Smooth muscle cell (in vitro differentiated cells): ENCODE data around the gene LRP2. TPM values are rescaled to one million over a fixed set of nuclear protein-coding genes. Genes with fewer than 3 reads are reported as not detected.

Experiments used
- DNase-seq: peaks from one replicate; lab custom pipeline; 2025; ENCODE audit not compliant: unreplicated experiment; lab: John Stamatoyannopoulos, UW
- H2AFZ ChIP-seq: fragments of 200-600 bp; sonication (generic); 2 replicates; pipeline ENCODE4 v1.6.0; 2016; ENCODE audit warnings: antibody characterized with exemption, low read depth, mild to moderate bottlenecking
- H3F3A ChIP-seq: fragments of 200-600 bp; sonication (generic); 2 replicates; pipeline ENCODE4 v1.6.0; 2017; ENCODE audit warnings: antibody characterized with exemption, low read depth
- H3K27ac ChIP-seq: fragments of 200-600 bp; sonication (generic); 2 replicates; pipeline ENCODE4 v1.5.1; 2016; ENCODE audit warnings: low read depth, mild to moderate bottlenecking
- H3K27me3 ChIP-seq: fragments of 200-600 bp; sonication (generic); 2 replicates; pipeline ENCODE4 v1.6.1; 2016; ENCODE audit warnings: low read depth, mild to moderate bottlenecking
- H3K36me3 ChIP-seq: fragments of 200-600 bp; sonication (generic); 2 replicates; pipeline ENCODE4 v1.5.1; 2016; ENCODE audit warnings: low read depth
- H3K4me1 ChIP-seq: fragments of 200-600 bp; sonication (generic); 2 replicates; pipeline ENCODE4 v1.5.1; 2016; ENCODE audit warnings: low read depth
- H3K4me2 ChIP-seq: fragments of 200-600 bp; sonication (generic); 2 replicates; pipeline ENCODE4 v1.6.0; 2016; ENCODE audit warnings: mild to moderate bottlenecking
- H3K4me3 ChIP-seq: fragments of 200-600 bp; sonication (generic); 2 replicates; pipeline ENCODE4 v1.5.1; 2016; ENCODE audit warnings: mild to moderate bottlenecking
- H3K79me2 ChIP-seq: fragments of 200-600 bp; sonication (generic); 2 replicates; pipeline ENCODE4 v1.6.0; 2016; ENCODE audit warnings: low read depth, mild to moderate bottlenecking
- H3K9ac ChIP-seq: fragments of 200-600 bp; sonication (generic); 2 replicates; pipeline ENCODE4 v1.6.0; 2016; ENCODE audit warnings: low read depth
- H3K9me3 ChIP-seq: fragments of 200-600 bp; sonication (generic); replicated peaks from 2 replicates; pipeline ENCODE4 v1.5.1; 2016; ENCODE audit warnings: low read depth
- H4K20me1 ChIP-seq: fragments of 200-600 bp; sonication (generic); 2 replicates; pipeline ENCODE4 v1.6.0; 2016; ENCODE audit warnings: low read depth
- CTCF ChIP-seq: fragments of 200-600 bp; sonication (generic); IDR thresholded peaks from 2 replicates; pipeline ENCODE4 v1.5.1; 2017; ENCODE audit warnings: borderline replicate concordance, mild to moderate bottlenecking, antibody characterized with exemption; ENCODE audit not compliant: insufficient read depth, poor library complexity, severe bottlenecking
- WGBS: methylation state at CpG from one replicate; pipeline ENCODE4 v1.1.7; 2016; ENCODE audit warnings: low lambda C conversion rate; 5-methylcytosine and 5-hydroxymethylcytosine counted together
- polyA plus RNA-seq: library from polyadenylated mRNA; unstranded; fragments of >200 nt; fragmentation: Nextera tagmentation; extraction: Ambion mirVana; gene quantifications from 2 replicates; pipeline ENCODE4 v1.2.1, GENCODE V29; 2016
- total RNA-seq: library from RNA; depleted of rRNA; stranded (reverse); fragments of >200 nt; gene quantifications from 2 replicates; pipeline ENCODE4 v1.2.3, GENCODE V29; 2014

Gene LRP2
- total and polyA plus RNA-seq, 2 experiments from 2014 or later, result 2.7 TPM; not detected in 1

- Histone ChIP-seq H3F3A (no peaks in the 10 kb centered on the region), H3K9me3 (no peaks in the 10 kb centered on the region), H3K79me2 (no peaks in the 10 kb centered on the region), H3K27me3 (no peaks in the 10 kb centered on the region), H3K4me2 (no peak overlapping the region), H3K9ac (no peak overlapping the region), H3K36me3 (no peaks in the 10 kb centered on the region), H3K27ac (no peak overlapping the region), H4K20me1 (no peaks in the 10 kb centered on the region), H3K4me3 (no peak overlapping the region), H3K4me1 (no peaks in the 10 kb centered on the region), H2AFZ (no peak overlapping the region)
- TF ChIP-seq CTCF, result no peak
- WGBS, result 21% methylated on average over 2 of the region's 2 CpGs
- DNase-seq, result no peak
Measured at GRCh38 chr2:169159686-169160085, 202.6 kb downstream of the LRP2 start.

- no peak overlapping the region for H3K4me3 ChIP-seq
- H4K20me1 ChIP-seq, result no peaks in the 10 kb centered on the region
- no peaks in the 10 kb centered on the region for H3K27me3 ChIP-seq
- no peaks in the 10 kb centered on the region for H3K36me3 ChIP-seq
- DNase-seq, result no peak
- no peaks in the 10 kb centered on the region for H3K9me3 ChIP-seq
- no peaks in the 10 kb centered on the region for H3F3A ChIP-seq
- no peak for TF ChIP-seq CTCF
- H3K4me2 ChIP-seq, result no peak overlapping the region
- no peak overlapping the region for H2AFZ ChIP-seq
- H3K9ac ChIP-seq, result no peak overlapping the region
- WGBS, result 40% methylated on average over 1 of the region's 1 CpG
- no peaks in the 10 kb centered on the region for H3K79me2 ChIP-seq
- H3K27ac ChIP-seq, result no peak overlapping the region
- no peaks in the 10 kb centered on the region for H3K4me1 ChIP-seq
Measured at GRCh38 chr2:169158874-169159273, 203.5 kb downstream of the LRP2 start.

- TF ChIP-seq CTCF, result no peak
- Histone ChIP-seq H4K20me1 (no peaks in the 10 kb centered on the region), H3K4me2 (no peak overlapping the region), H3K4me1 (no peaks in the 10 kb centered on the region), H3K4me3 (no peak overlapping the region), H3K36me3 (no peaks in the 10 kb centered on the region), H3F3A (no peaks in the 10 kb centered on the region), H3K9ac (no peak overlapping the region), H3K27ac (no peak overlapping the region), H2AFZ (no peak overlapping the region), H3K9me3 (no peaks in the 10 kb centered on the region), H3K79me2 (no peaks in the 10 kb centered on the region), H3K27me3 (no peaks in the 10 kb centered on the region)
- 96% methylated on average over 2 of the region's 2 CpGs for WGBS
- DNase-seq, result no peak
Measured at GRCh38 chr2:169146220-169146619, 216.1 kb downstream of the LRP2 start.

- no peaks in the 10 kb centered on the region for H3K79me2 ChIP-seq
- no peak overlapping the region for H3K4me3 ChIP-seq
- no peaks in the 10 kb centered on the region for H3F3A ChIP-seq
- no peaks in the 10 kb centered on the region for H4K20me1 ChIP-seq
- no peak overlapping the region for H3K9ac ChIP-seq
- H3K4me1 ChIP-seq, result no peaks in the 10 kb centered on the region
- no peaks in the 10 kb centered on the region for H3K27me3 ChIP-seq
- H2AFZ ChIP-seq, result no peak overlapping the region
- no peaks in the 10 kb centered on the region for H3K36me3 ChIP-seq
- no peak overlapping the region for H3K27ac ChIP-seq
- TF ChIP-seq CTCF, result no peak
- no peaks in the 10 kb centered on the region for H3K9me3 ChIP-seq
- H3K4me2 ChIP-seq, result no peak overlapping the region
- DNase-seq, result no peak
- WGBS, result 82% methylated on average over 3 of the region's 3 CpGs
Measured at GRCh38 chr2:169143998-169144397, 218.3 kb downstream of the LRP2 start.
